ENCODE data around the gene PRC1. TPM values are rescaled to one million over a fixed set of nuclear protein-coding genes. Genes with fewer than 3 reads are reported as not detected.
A peak's percentile ranks its signal among the peaks of the same experiment; 100 is the strongest.

The PRC1 gene
- total RNA-seq, 4 donors from 2014 or later = 3.6 to 12.9 (median 7.2) TPM

DNA sequence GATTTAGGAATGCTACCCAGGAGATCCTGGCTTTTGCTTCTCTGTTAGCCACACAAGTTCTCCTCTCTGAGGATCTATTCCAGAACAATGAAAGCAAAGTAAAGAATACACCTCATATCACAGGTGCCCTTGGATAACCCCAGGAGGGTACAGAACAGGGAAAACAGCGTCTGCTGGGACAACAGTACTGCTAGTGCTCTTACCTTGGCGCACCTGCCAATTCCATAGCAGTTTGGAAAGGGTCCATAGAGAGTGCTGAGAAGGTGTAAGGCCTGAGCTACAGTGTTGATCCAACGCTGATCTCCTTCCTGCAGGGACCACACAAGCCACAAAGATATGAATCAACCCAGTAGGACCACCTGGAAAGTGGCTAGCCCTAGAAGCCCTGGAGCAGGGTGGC lies 12.9 kb upstream of the PRC1 start:
- H3K4me3 ChIP-seq (replicated peaks in 1 of 3) = no peak overlapping the region
- no peak for DNase-seq
- TF ChIP-seq, protein P1, sequence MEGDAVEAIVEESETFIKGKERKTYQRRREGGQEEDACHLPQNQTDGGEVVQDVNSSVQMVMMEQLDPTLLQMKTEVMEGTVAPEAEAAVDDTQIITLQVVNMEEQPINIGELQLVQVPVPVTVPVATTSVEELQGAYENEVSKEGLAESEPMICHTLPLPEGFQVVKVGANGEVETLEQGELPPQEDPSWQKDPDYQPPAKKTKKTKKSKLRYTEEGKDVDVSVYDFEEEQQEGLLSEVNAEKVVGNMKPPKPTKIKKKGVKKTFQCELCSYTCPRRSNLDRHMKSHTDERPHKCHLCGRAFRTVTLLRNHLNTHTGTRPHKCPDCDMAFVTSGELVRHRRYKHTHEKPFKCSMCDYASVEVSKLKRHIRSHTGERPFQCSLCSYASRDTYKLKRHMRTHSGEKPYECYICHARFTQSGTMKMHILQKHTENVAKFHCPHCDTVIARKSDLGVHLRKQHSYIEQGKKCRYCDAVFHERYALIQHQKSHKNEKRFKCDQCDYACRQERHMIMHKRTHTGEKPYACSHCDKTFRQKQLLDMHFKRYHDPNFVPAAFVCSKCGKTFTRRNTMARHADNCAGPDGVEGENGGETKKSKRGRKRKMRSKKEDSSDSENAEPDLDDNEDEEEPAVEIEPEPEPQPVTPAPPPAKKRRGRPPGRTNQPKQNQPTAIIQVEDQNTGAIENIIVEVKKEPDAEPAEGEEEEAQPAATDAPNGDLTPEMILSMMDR (IDR thresholded peaks at IDR 0.05) = no peak
- TF ChIP-seq POLR2A (IDR thresholded peaks at IDR 0.05) = no peak
- H3K27me3 ChIP-seq = no peaks in the 10 kb centered on the region
- H3K36me3 ChIP-seq = peaks cover 38 to 65% of the 10 kb centered on the region in 2 donors
- intact Hi-C loops (cut with DNase I) = no loop called here
- no peak overlapping the region for H3K27ac ChIP-seq
- no peaks in the 10 kb centered on the region for H3K4me1 ChIP-seq
- H3K9me3 ChIP-seq = no peaks in the 10 kb centered on the region
- WGBS, 2 donors = 93 to 98% methylated on average over 3 of the region's 3 CpGs

DNA sequence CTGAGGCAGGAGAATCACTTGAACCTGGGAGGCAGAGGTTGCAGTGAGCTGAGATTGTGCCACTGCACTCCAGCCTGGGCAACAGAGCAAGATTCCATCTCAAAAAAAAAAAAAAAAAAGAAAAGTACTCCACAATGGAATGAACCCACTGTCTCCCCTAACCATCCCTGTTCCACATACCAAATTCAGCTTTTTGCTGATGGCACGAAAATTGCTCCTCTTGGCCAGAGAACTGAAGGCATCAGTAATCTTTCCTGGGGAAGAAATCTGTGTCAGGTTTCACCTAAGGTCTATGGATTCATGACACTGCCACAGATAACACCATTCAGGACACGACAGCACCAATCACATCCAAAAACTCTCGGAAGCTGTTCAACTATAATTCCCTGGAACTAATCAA lies 6.9 kb upstream of the PRC1 start:
- intact Hi-C loops (cut with DNase I) = no loop called here
- WGBS, 2 donors = 89 to 96% methylated on average over 3 of the region's 3 CpGs

DNA sequence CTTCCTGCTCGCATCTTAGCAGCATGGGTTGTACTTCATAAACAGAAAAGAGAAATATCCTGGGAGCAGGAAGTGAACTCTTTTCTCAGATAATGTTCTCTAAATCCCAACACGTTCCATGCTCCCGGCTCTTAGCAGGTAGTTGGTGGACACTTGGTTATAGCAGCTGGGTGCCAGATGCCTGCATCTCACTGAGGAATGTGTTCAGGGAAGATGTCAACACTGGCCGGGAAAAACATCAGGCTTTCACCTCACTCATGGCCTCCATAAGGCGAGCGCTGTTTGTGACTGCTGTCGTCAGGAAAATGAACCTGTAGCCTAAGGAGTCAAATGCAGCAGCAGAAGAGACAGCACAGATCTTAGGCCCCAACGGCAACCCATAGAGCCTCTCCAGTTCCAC lies 4.4 kb upstream of the PRC1 start:
- no peaks in the 10 kb centered on the region for H3K9me3 ChIP-seq
- H3K4me3 ChIP-seq (replicated peaks in 1 of 3) = no peak overlapping the region
- H3K27me3 ChIP-seq = no peaks in the 10 kb centered on the region
- intact Hi-C loops (cut with DNase I) = no loop called here
- H3K4me1 ChIP-seq = no peaks in the 10 kb centered on the region
- 89 to 90% methylated on average over 8 of the region's 8 CpGs for WGBS, 2 donors
- no peak overlapping the region for H3K27ac ChIP-seq
- DNase-seq = no peak
- TF ChIP-seq POLR2A (IDR thresholded peaks at IDR 0.05) = no peak
- TF ChIP-seq, protein P1 (IDR thresholded peaks at IDR 0.05) = no peak
- peaks cover 0 to 37% of the 10 kb centered on the region in 2 donors for H3K36me3 ChIP-seq

More for the DNA sequence above, 6.9 kb upstream of the PRC1 start:
- Histone ChIP-seq H3K36me3 (peaks cover 13 to 58% of the 10 kb centered on the region in 2 donors), H3K4me3 (replicated peaks in 1 of 3) (no peak overlapping the region), H3K4me1 (no peaks in the 10 kb centered on the region), H3K27ac (no peak overlapping the region), H3K27me3 (no peaks in the 10 kb centered on the region), H3K9me3 (no peaks in the 10 kb centered on the region)
- DNase-seq = no peak
- TF ChIP-seq, protein P1 (IDR thresholded peaks at IDR 0.05) = no peak
- TF ChIP-seq POLR2A (IDR thresholded peaks at IDR 0.05) = no peak

DNA sequence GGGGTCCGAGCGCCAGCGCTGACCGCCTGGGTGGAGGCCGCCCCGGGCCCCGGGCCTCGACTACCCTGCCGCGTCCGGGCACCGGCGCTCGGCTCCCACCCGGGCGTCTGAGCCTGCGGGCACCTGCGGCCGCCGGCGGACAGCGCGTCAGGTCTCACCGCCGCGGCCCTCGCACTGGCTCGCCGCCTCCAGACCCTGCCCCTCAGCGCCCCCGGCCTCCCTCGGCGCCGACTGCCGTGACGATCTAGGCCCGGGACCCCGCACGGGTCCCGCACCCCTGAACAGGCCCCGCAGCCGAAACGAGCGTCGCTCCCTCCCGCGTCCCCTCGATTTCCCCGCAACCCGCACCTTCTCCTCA lies 297 bp downstream of the PRC1 start:
- H3K9me3 ChIP-seq = no peaks in the 10 kb centered on the region
- H3K27me3 ChIP-seq = no peaks in the 10 kb centered on the region
- peaks cover 0 to 6% of the 10 kb centered on the region in 2 donors for H3K4me1 ChIP-seq
- H3K27ac ChIP-seq = peak overlapping the region; percentile 64 to 85 (median 73)
- TF ChIP-seq, protein P1 (IDR thresholded peaks at IDR 0.05) = no peak
- peak in 1 of 2 donors; percentile 12 for TF ChIP-seq POLR2A (IDR thresholded peaks at IDR 0.05)
- H3K36me3 ChIP-seq = peaks cover 0 to 4% of the 10 kb centered on the region in 2 donors
- DNase-seq = peak; percentile 11 to 21
- intact Hi-C loops (cut with DNase I) = loop anchor here (2.0 kb wide), 1 partner anchor 39 kb away; the partner anchor contains the start of gene RCCD1
- peak overlapping the region; percentile 21 to 82 (median 60) for H3K4me3 ChIP-seq (replicated peaks in 1 of 3)
- 1% methylated on average over 41 to 48 of the region's 50 CpGs for WGBS, 2 donors

DNA sequence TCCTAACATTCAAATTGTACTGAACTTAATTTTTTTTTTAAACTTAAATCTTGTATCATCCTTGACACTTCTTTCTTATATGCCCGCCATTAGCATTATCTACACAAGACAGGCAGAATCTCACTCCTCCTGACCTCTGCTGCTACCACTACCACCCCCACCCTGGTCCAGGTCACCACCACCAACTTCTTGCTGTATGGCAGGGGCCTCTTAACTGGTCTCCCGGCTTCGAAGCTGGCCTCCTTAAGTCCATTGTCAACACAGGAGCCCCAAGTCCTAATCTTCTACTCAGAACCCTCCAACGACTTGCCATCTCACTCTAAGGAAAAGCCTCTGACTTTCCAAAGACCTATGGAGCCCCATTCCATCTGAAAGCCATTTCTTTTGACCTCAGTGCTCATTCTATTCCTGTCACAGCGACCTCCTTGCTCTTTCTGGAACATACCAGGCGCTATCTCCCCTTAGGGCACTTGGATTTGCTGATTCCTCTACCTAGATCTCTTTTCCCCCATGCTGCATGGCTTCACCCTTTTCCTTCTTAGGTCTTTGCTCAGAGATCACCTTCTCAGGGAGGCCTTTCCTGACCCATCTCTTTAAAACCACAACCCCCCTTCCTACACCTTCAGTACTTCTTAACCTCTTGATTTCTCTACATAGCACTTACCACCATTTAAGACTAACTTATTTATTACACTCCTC lies 2.6 kb downstream of the PRC1 start:
- H3K4me3 ChIP-seq (replicated peaks in 1 of 3) = no peak overlapping the region
- no peaks in the 10 kb centered on the region for H3K9me3 ChIP-seq
- 85 to 86% methylated on average over 6 of the region's 6 CpGs for WGBS, 2 donors
- intact Hi-C loops (cut with DNase I) = no loop called here
- H3K36me3 ChIP-seq = no peaks in the 10 kb centered on the region
- H3K27ac ChIP-seq = no peak overlapping the region
- no peak for DNase-seq
- TF ChIP-seq, protein P1 (IDR thresholded peaks at IDR 0.05) = no peak
- TF ChIP-seq POLR2A (IDR thresholded peaks at IDR 0.05) = no peak
- H3K4me1 ChIP-seq = peaks cover 0 to 6% of the 10 kb centered on the region in 2 donors
- no peaks in the 10 kb centered on the region for H3K27me3 ChIP-seq
